Fibroblast of lung (primary cell): ENCODE measurements around the gene ATG4C.
"Not testable (repeated sequence)": the region's sequence is repeated elsewhere in the genome, so short reads cannot be mapped to it uniquely, and the experiment has no call there.

ENCODE experiments used
- CTCF ChIP-seq, 2 donors: IDR thresholded peaks in 1 of 2; conservative IDR thresholded peaks in 1 of 2; 1 replicate in 1 of 2; 2 replicates in 1 of 2; pipeline ENCODE4 v1.5.1; 2011 to 2012; ENCODE audit warnings: low read length in 2 of 2, control low read depth in 1 of 2, inconsistent platforms in 1 of 2, low read depth in 1 of 2, mild to moderate bottlenecking in 1 of 2
- EZH2 ChIP-seq: IDR thresholded peaks from 2 replicates; pipeline ENCODE4 v1.5.1; 2012; ENCODE audit warnings: low read length, control low read depth, mild to moderate bottlenecking; ENCODE audit errors: missing control alignments

DNA sequence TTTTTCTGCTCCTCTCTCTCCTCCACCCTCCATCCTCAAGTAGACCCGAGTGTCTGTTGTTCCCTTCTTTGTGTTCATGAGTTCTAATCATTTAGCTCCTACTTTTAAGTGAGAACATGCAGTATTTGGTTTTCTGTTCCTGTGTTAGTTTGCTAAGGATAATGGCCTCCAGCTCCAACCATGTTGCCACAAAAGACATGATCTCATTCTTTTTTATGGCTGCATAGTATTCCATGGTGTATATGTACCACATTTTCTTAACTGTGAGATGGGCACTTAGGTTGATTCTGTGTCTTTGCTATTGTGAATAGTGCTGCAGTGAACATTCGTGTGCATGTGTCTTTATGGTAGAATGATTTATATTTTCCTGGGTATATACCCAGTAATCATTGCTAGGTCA lies 43.9 kb downstream of the ATG4C start:
- not testable (repeated sequence) for TF ChIP-seq EZH2; CTCF (conservative IDR thresholded peaks at IDR 0.05 in 1 of 2, IDR thresholded peaks at IDR 0.05 in 1 of 2; ENCODE audit: low read depth in 1 of 2, low read length in 2 of 2)
